Mesenchymal stem cell (in vitro differentiated cells and primary cell): ENCODE measurements around the gene THSD7A.
A peak's percentile ranks its signal among the peaks of the same experiment; 100 is the strongest.

ENCODE experiments used
- DNase-seq: peaks from one replicate; pipeline ENCODE4 v3.0.0-alpha.2; 2013
- H2AFZ ChIP-seq: one replicate; pipeline ENCODE4 v1.6.1; 2013; ENCODE audit warnings: low read depth, mild to moderate bottlenecking, control low read depth, inconsistent platforms, low read length, moderate library complexity
- H2AK5ac ChIP-seq: 2 replicates; pipeline ENCODE4 v1.6.1; 2013; ENCODE audit warnings: low read length, moderate library complexity, mild to moderate bottlenecking, inconsistent platforms; ENCODE audit not compliant: severe bottlenecking
- H2BK120ac ChIP-seq: one replicate; pipeline ENCODE4 v1.6.1; 2013; ENCODE audit warnings: low read depth, mild to moderate bottlenecking, inconsistent platforms, low read length, moderate library complexity
- H2BK12ac ChIP-seq, 2 experiments: one replicate each; pipeline ENCODE4 v1.6.1; 2013; ENCODE audit warnings: inconsistent platforms in 2 of 2, low read length in 2 of 2, mild to moderate bottlenecking in 2 of 2, moderate library complexity in 2 of 2, control low read depth in 1 of 2
- H2BK15ac ChIP-seq: one replicate; pipeline ENCODE4 v1.6.1; 2013; ENCODE audit warnings: mild to moderate bottlenecking, low read depth, inconsistent platforms; ENCODE audit not compliant: poor library complexity, severe bottlenecking
- H2BK5ac ChIP-seq: 2 replicates; pipeline ENCODE4 v1.6.1; 2013; ENCODE audit warnings: low read depth, mild to moderate bottlenecking, low read length, control low read depth, inconsistent platforms; ENCODE audit not compliant: poor library complexity, severe bottlenecking
- H3K14ac ChIP-seq, 2 experiments: one replicate each; pipeline ENCODE4 v1.6.1; 2013; ENCODE audit warnings: inconsistent platforms in 2 of 2, low read length in 2 of 2, control low read depth in 1 of 2, mild to moderate bottlenecking in 1 of 2, moderate library complexity in 1 of 2
- H3K18ac ChIP-seq, 2 experiments: one replicate each; pipeline ENCODE4 v1.6.1; 2013; ENCODE audit warnings: inconsistent platforms in 2 of 2, low read length in 2 of 2, control low read depth in 1 of 2, low read depth in 1 of 2, mild to moderate bottlenecking in 1 of 2
- H3K23ac ChIP-seq, 2 experiments: one replicate each; pipeline ENCODE4 v1.6.1; 2013; ENCODE audit warnings: inconsistent platforms in 2 of 2, low read length in 2 of 2, mild to moderate bottlenecking in 2 of 2, moderate library complexity in 2 of 2, control low read depth in 1 of 2
- H3K27ac ChIP-seq: 2 replicates; pipeline ENCODE4 v1.5.1; 2013; ENCODE audit warnings: mild to moderate bottlenecking, moderate library complexity, low read length, control low read depth, inconsistent platforms; ENCODE audit not compliant: poor library complexity, severe bottlenecking
- H3K27me3 ChIP-seq, 2 experiments: 2 replicates each; pipeline versions ENCODE4 v1.6.1 to v1.7.0; 2013; ENCODE audit warnings: low read length in 2 of 2, mild to moderate bottlenecking in 2 of 2, moderate library complexity in 2 of 2, control low read depth in 1 of 2, inconsistent platforms in 1 of 2; ENCODE audit not compliant: control insufficient read depth in 1 of 2, insufficient read depth in 1 of 2
- H3K36me3 ChIP-seq, 2 experiments: 2 replicates each; pipeline versions ENCODE4 v1.6.1 to v1.7.0; 2013; ENCODE audit warnings: low read length in 2 of 2, control low read depth in 1 of 2, inconsistent platforms in 1 of 2, low read depth in 1 of 2, mild to moderate bottlenecking in 1 of 2; ENCODE audit not compliant: insufficient read depth in 2 of 2, control insufficient read depth in 1 of 2
- H3K4ac ChIP-seq, 2 experiments: one replicate each; pipeline ENCODE4 v1.6.1; 2013; ENCODE audit warnings: inconsistent platforms in 2 of 2, low read length in 2 of 2, mild to moderate bottlenecking in 2 of 2, moderate library complexity in 2 of 2, control low read depth in 1 of 2, low read depth in 1 of 2
- H3K4me1 ChIP-seq: 2 replicates; pipeline ENCODE4 v1.6.1; 2013; ENCODE audit warnings: low read depth, low read length, control low read depth; ENCODE audit not compliant: control insufficient read depth, insufficient read depth
- H3K4me2 ChIP-seq: 2 replicates; pipeline ENCODE4 v1.6.1; 2013; ENCODE audit warnings: low read length, mild to moderate bottlenecking, inconsistent platforms; ENCODE audit not compliant: poor library complexity, severe bottlenecking
- H3K4me3 ChIP-seq, 2 experiments: 2 replicates each; pipeline versions ENCODE4 v1.5.1 to v1.7.0; 2013; ENCODE audit warnings: low read length in 2 of 2, mild to moderate bottlenecking in 2 of 2, control low read depth in 1 of 2, low read depth in 1 of 2; ENCODE audit not compliant: insufficient read depth in 1 of 2
- H3K79me1 ChIP-seq: replicated peaks from 2 replicates; pipeline ENCODE4 v1.6.1; 2013; ENCODE audit warnings: mild to moderate bottlenecking, control low read depth, low read length, inconsistent platforms; ENCODE audit not compliant: poor library complexity, severe bottlenecking
- H3K9ac ChIP-seq: 2 replicates; pipeline ENCODE4 v1.7.0; 2013; ENCODE audit warnings: mild to moderate bottlenecking, low read length, moderate library complexity
- H3K9me3 ChIP-seq: 2 replicates; pipeline ENCODE4 v1.7.0; 2013; ENCODE audit warnings: mild to moderate bottlenecking, low read length; ENCODE audit not compliant: control insufficient read depth
- H4K8ac ChIP-seq: one replicate; pipeline ENCODE4 v1.6.1; 2013; ENCODE audit warnings: inconsistent platforms, mild to moderate bottlenecking, low read length, moderate library complexity
- H4K91ac ChIP-seq: one replicate; pipeline ENCODE4 v1.6.1; 2013; ENCODE audit warnings: mild to moderate bottlenecking, low read length, inconsistent platforms
- WGBS: methylation state at CpG from one replicate; pipeline ENCODE4 v1.1.7; 2013; ENCODE audit warnings: mixed read lengths; 5-methylcytosine and 5-hydroxymethylcytosine counted together

THSD7A gene

DNA sequence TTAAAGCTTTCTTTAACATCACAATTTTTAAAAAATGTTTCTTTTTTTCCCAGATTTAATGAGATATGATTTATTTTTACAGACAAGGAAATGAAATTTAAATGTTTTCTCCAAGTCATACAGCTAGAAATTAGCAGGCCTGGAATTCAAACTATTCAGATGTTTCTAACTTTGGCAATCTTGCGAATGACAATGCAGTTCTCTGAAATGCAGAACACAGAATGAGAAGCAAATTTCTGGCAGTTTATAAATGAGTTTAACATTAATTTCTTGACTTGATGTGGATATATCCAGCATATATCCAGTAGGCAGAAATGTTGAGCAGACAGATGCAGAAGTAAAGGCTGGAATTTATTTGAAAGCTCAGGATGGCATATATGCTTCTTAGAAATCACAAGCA lies 227.5 kb downstream of the THSD7A start:
- Histone ChIP-seq H2AFZ (no peak overlapping the region), H3K4me2 (no peak overlapping the region), H3K9ac (no peak overlapping the region), H3K79me1 (no peaks in the 10 kb centered on the region), H3K4me3 (no peak overlapping the region), H3K4ac (no peak overlapping the region), H3K9me3 (no peaks in the 10 kb centered on the region), H3K23ac (no peak overlapping the region), H3K36me3 (no peaks in the 10 kb centered on the region), H2BK120ac (no peak overlapping the region), H2AK5ac (no peak overlapping the region), H2BK12ac (no peak overlapping the region), H4K91ac (no peak overlapping the region), H3K27me3 (no peaks in the 10 kb centered on the region), H2BK15ac (no peak overlapping the region), H2BK5ac (no peak overlapping the region), H3K18ac (no peak overlapping the region), H3K27ac (peak overlapping the region; percentile 23), H3K4me1 (no peaks in the 10 kb centered on the region), H4K8ac (no peak overlapping the region), H3K14ac (no peak overlapping the region)
- WGBS = 73% methylated on average over 1 of the region's 1 CpG
- no peak for DNase-seq

DNA sequence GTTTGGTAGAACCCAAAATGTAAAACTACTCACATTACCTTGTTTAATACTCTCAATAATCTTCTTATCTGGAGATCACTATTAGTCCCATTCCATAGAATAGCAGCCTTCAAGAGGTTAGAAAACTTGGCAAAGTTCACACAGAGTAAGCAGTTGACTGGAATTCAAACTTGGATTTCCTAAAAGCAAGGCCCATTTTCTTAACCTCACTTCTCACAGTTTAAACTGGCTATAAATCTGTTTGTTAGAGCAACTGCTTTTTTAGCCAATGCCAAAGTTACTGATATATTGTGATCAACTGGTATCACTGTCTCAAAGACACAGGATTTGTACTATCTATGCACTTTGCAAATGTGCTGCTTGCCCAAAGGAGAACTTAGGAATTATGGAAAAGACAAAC lies 230.2 kb downstream of the THSD7A start:
- H3K27me3 ChIP-seq = no peaks in the 10 kb centered on the region
- no peak overlapping the region for H3K9ac ChIP-seq
- no peak overlapping the region for H3K4me2 ChIP-seq
- no peak overlapping the region for H3K4ac ChIP-seq
- no peak overlapping the region for H3K4me3 ChIP-seq
- no peaks in the 10 kb centered on the region for H3K9me3 ChIP-seq
- H2BK5ac ChIP-seq = no peak overlapping the region
- no peak overlapping the region for H2AFZ ChIP-seq
- no peaks in the 10 kb centered on the region for H3K4me1 ChIP-seq
- no peak overlapping the region for H2BK120ac ChIP-seq
- H2BK15ac ChIP-seq = no peak overlapping the region
- no peak overlapping the region for H2BK12ac ChIP-seq
- H3K27ac ChIP-seq = no peak overlapping the region
- H2AK5ac ChIP-seq = no peak overlapping the region
- H3K18ac ChIP-seq = no peak overlapping the region
- no peak overlapping the region for H3K14ac ChIP-seq
- no peak overlapping the region for H3K23ac ChIP-seq
- H4K8ac ChIP-seq = no peak overlapping the region
- no peaks in the 10 kb centered on the region for H3K36me3 ChIP-seq
- no peak for DNase-seq
- H4K91ac ChIP-seq = no peak overlapping the region
- H3K79me1 ChIP-seq = no peaks in the 10 kb centered on the region

DNA sequence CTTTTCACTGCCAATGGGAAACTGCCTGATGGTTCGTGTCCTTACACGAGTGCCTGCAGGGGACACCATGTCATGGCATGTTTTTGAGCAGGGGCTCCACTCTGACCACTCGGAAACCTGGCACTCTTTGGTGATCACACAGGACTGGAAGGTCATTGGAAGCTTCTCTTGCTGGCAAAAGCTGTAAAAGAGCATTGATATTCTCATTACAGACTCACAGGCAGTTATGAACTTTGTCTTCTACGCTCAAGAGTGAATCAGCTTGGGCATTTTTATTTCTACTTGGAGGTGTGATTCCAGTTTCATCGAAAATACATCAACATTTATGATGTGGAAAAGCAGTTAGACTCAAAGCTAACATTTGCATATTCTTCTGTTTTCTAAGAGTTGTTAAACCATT lies 238.7 kb downstream of the THSD7A start:
- H2BK5ac ChIP-seq = no peak overlapping the region
- no peaks in the 10 kb centered on the region for H3K4me1 ChIP-seq
- H2BK120ac ChIP-seq = no peak overlapping the region
- no peak overlapping the region for H3K23ac ChIP-seq
- 89% methylated on average over 4 of the region's 5 CpGs for WGBS
- H3K27ac ChIP-seq = no peak overlapping the region
- H4K91ac ChIP-seq = no peak overlapping the region
- H3K27me3 ChIP-seq = no peaks in the 10 kb centered on the region
- no peak overlapping the region for H3K14ac ChIP-seq
- H3K4me2 ChIP-seq = no peak overlapping the region
- no peak overlapping the region for H3K4me3 ChIP-seq
- no peaks in the 10 kb centered on the region for H3K36me3 ChIP-seq
- no peak overlapping the region for H3K9ac ChIP-seq
- no peak overlapping the region for H2AK5ac ChIP-seq
- H4K8ac ChIP-seq = no peak overlapping the region
- DNase-seq = no peak
- H3K4ac ChIP-seq = no peak overlapping the region
- H3K9me3 ChIP-seq = no peaks in the 10 kb centered on the region
- H2AFZ ChIP-seq = no peak overlapping the region
- H2BK12ac ChIP-seq = no peak overlapping the region
- H3K79me1 ChIP-seq = no peaks in the 10 kb centered on the region
- H2BK15ac ChIP-seq = peak overlapping the region; percentile 48
- H3K18ac ChIP-seq = peak overlapping the region in 1 of 2 experiments; percentile 17

DNA sequence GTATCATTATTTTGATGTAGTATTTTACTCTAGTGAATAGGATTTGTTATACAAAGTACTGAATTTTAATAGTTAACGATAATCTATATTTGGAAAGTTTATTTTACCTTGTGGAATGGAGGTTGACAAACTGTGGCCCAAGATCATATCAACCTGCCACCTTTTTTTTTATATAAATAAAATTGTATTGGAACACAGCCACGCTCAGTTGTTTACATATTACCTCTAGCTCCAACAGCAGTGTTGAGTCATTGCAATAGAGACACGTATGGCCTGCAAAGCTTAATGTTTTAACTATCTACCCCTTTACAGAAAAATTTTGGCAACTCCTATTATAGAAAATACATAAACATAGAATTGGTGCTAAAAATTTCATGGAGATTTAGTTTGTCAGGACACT lies 239.3 kb downstream of the THSD7A start:
- Histone ChIP-seq H3K4me1 (no peaks in the 10 kb centered on the region), H3K27me3 (no peaks in the 10 kb centered on the region), H2BK120ac (no peak overlapping the region), H3K9me3 (no peaks in the 10 kb centered on the region), H4K8ac (no peak overlapping the region), H3K36me3 (no peaks in the 10 kb centered on the region), H3K14ac (no peak overlapping the region), H2AFZ (no peak overlapping the region), H3K23ac (no peak overlapping the region), H2BK12ac (no peak overlapping the region), H3K9ac (no peak overlapping the region), H2BK15ac (no peak overlapping the region), H2AK5ac (no peak overlapping the region), H3K4me3 (no peak overlapping the region), H3K79me1 (no peaks in the 10 kb centered on the region), H3K18ac (no peak overlapping the region), H2BK5ac (no peak overlapping the region), H3K4me2 (no peak overlapping the region), H3K4ac (no peak overlapping the region), H4K91ac (no peak overlapping the region), H3K27ac (no peak overlapping the region)
- peak; percentile 4 for DNase-seq
- 60% methylated on average over 1 of the region's 3 CpGs for WGBS
